BE2C (cell line): ENCODE results near the gene CABCOCO1.

ENCODE experiments used
- DNase-seq: peaks from one replicate; pipeline ENCODE4 v3.0.0-alpha.2; 2020
- H3K27me3 ChIP-seq: fragments of 250-450 bp; sonication (Bioruptor Pico); 2 replicates; pipeline ENCODE4 v1.5.1; 2020; ENCODE audit warnings: mild to moderate bottlenecking
- H3K36me3 ChIP-seq: fragments of 250-450 bp; sonication (Bioruptor Pico); 2 replicates; pipeline ENCODE4 v1.5.1; 2020; ENCODE audit warnings: mild to moderate bottlenecking
- H3K4me1 ChIP-seq: fragments of 250-450 bp; sonication (Bioruptor Pico); 2 replicates; pipeline ENCODE4 v1.5.1; 2020
- H3K4me3 ChIP-seq: 2 replicates; pipeline ENCODE4 v1.5.1; 2011; ENCODE audit warnings: low read depth, low read length
- H3K9me3 ChIP-seq: fragments of 250-450 bp; sonication (Bioruptor Pico); 2 replicates; pipeline ENCODE4 v1.5.1; 2020
- CTCF ChIP-seq: IDR thresholded peaks from 2 replicates; pipeline ENCODE4 v1.5.1; 2012; ENCODE audit warnings: mild to moderate bottlenecking, low read depth, low read length

Gene CABCOCO1

GRCh38 chr10:61753453-61753852 is 90.7 kb downstream of the CABCOCO1 start:
- no peak overlapping the region for H3K4me3 ChIP-seq
- H3K4me1 ChIP-seq: peaks cover 7% of the 10 kb centered on the region; the same call in 1 of the 2 replicates
- H3K27me3 ChIP-seq: no peaks in the 10 kb centered on the region
- no peaks in the 10 kb centered on the region for H3K36me3 ChIP-seq
- TF ChIP-seq CTCF: no peak
- no peak for DNase-seq
- no peaks in the 10 kb centered on the region for H3K9me3 ChIP-seq

- no peak overlapping the region for H3K4me3 ChIP-seq
- no peaks in the 10 kb centered on the region for H3K36me3 ChIP-seq
- H3K9me3 ChIP-seq: no peaks in the 10 kb centered on the region
- no peak for DNase-seq
- no peak for TF ChIP-seq CTCF
- no peaks in the 10 kb centered on the region for H3K27me3 ChIP-seq
- H3K4me1 ChIP-seq: peaks cover 7% of the 10 kb centered on the region
These were observed 92.1 kb downstream of the CABCOCO1 start for GRCh38 chr10:61754587-61755550.

GRCh38 chr10:61757001-61757400 is 94.3 kb downstream of the CABCOCO1 start:
- DNase-seq: no peak

GRCh38 chr10:61757525-61758397 is 95.0 kb downstream of the CABCOCO1 start:
- Histone ChIP-seq H3K4me1 (peaks cover 24% of the 10 kb centered on the region), H3K27me3 (no peaks in the 10 kb centered on the region), H3K36me3 (no peaks in the 10 kb centered on the region), H3K4me3 (no peak overlapping the region), H3K9me3 (no peaks in the 10 kb centered on the region)
- TF ChIP-seq CTCF: no peak
- DNase-seq: no peak

More at GRCh38 chr10:61757001-61757400, 94.3 kb downstream of the CABCOCO1 start:
- Histone ChIP-seq H3K4me1 (peaks cover 16% of the 10 kb centered on the region), H3K36me3 (no peaks in the 10 kb centered on the region), H3K4me3 (no peak overlapping the region), H3K9me3 (no peaks in the 10 kb centered on the region), H3K27me3 (no peaks in the 10 kb centered on the region)
- TF ChIP-seq CTCF: no peak

GRCh38 chr10:61758433-61758832 is 95.7 kb downstream of the CABCOCO1 start:
- Histone ChIP-seq H3K4me1 (peaks cover 27% of the 10 kb centered on the region), H3K9me3 (no peaks in the 10 kb centered on the region), H3K36me3 (no peaks in the 10 kb centered on the region), H3K4me3 (no peak overlapping the region), H3K27me3 (no peaks in the 10 kb centered on the region)
- no peak for TF ChIP-seq CTCF
- no peak for DNase-seq
